Astrocyte (in vitro differentiated cells and primary cell): ENCODE results near the gene ACE2.

ENCODE experiments used
- EZH2 ChIP-seq: IDR thresholded peaks from 2 replicates; pipeline ENCODE4 v1.6.1; 2012; ENCODE audit warnings: mild to moderate bottlenecking, low read length, inconsistent platforms; ENCODE audit not compliant: insufficient read depth
- TF ChIP-seq, protein P1 (sequence below): IDR thresholded peaks from 2 replicates; pipeline ENCODE4 v1.5.1; 2011; ENCODE audit warnings: low read depth, mild to moderate bottlenecking, inconsistent platforms, low read length, moderate library complexity; ENCODE audit not compliant: insufficient read depth

DNA sequence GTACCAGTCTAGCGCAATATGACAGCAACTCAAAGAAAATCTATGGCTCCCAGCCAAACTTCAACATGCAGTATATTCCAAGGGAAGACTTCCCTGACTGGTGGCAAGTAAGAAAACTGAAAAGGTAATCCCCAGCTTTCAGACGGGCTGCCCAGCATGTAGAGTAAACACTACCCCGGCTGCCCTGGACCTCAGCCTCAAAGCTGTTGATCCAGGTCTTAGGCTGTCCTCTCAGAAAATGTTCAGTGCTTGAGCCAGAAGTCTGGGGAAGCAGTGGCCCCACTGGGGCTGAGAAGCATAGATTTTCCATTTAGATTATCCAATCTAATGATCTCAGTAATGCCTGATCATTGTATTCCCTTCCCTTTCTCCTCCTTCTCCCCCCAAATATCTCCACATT is 78.3 kb downstream of the ACE2 start:
- TF ChIP-seq, protein P1, sequence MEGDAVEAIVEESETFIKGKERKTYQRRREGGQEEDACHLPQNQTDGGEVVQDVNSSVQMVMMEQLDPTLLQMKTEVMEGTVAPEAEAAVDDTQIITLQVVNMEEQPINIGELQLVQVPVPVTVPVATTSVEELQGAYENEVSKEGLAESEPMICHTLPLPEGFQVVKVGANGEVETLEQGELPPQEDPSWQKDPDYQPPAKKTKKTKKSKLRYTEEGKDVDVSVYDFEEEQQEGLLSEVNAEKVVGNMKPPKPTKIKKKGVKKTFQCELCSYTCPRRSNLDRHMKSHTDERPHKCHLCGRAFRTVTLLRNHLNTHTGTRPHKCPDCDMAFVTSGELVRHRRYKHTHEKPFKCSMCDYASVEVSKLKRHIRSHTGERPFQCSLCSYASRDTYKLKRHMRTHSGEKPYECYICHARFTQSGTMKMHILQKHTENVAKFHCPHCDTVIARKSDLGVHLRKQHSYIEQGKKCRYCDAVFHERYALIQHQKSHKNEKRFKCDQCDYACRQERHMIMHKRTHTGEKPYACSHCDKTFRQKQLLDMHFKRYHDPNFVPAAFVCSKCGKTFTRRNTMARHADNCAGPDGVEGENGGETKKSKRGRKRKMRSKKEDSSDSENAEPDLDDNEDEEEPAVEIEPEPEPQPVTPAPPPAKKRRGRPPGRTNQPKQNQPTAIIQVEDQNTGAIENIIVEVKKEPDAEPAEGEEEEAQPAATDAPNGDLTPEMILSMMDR: no peak
- no peak for TF ChIP-seq EZH2
